H1 (cell line): ENCODE results near the gene NUP210. TPM values are rescaled to one million over a fixed set of nuclear protein-coding genes. Genes with fewer than 3 reads are reported as not detected.

Experiments
- CTCF ChIA-PET: fragments of 300-600 bp; sonication (Branson Sonifier 250); formaldehyde crosslinking; loops from one replicate; lab custom pipeline; 2021; ENCODE audit not compliant: partially characterized antibody; lab: Charles Lee
- POLR2A ChIA-PET: fragments of 300-600 bp; sonication (Branson Sonifier 250); formaldehyde crosslinking; loops from one replicate; lab custom pipeline; 2021; ENCODE audit warnings: inconsistent platforms; ENCODE audit not compliant: partially characterized antibody; lab: Charles Lee
- DNase-seq, 2 experiments: peaks; one replicate each; pipeline versions ENCODE4 v3.0.0 to v3.0.0-alpha.2; 2010 to 2022; ENCODE audit warnings: low spot score in 2 of 2, low read depth in 1 of 2, mixed read lengths in 1 of 2
- FAIRE-seq: peaks from 2 replicates; lab custom pipeline; 2011; peaks lifted over from hg19 to GRCh38; lab: Jason Lieb, UNC
- H2AFZ ChIP-seq: 2 replicates; pipeline ENCODE4 v1.8.1; 2012; ENCODE audit warnings: low read length, inconsistent platforms
- H2AK5ac ChIP-seq: 2 replicates; pipeline ENCODE4 v1.6.1; 2013; ENCODE audit warnings: low read depth, low read length
- H2BK120ac ChIP-seq: replicated peaks from 2 replicates; pipeline ENCODE3; 2013; ENCODE audit warnings: low read depth, low read length, inconsistent platforms
- H2BK12ac ChIP-seq: 2 replicates; pipeline ENCODE4 v1.6.1; 2013; ENCODE audit warnings: low read depth, low read length
- H2BK15ac ChIP-seq: 2 replicates; pipeline ENCODE4 v1.6.1; 2013; ENCODE audit warnings: low read length
- H2BK20ac ChIP-seq: 2 replicates; pipeline ENCODE4 v1.6.1; 2013; ENCODE audit warnings: low read length
- H2BK5ac ChIP-seq: 2 replicates; pipeline ENCODE4 v1.6.1; 2013; ENCODE audit warnings: low read depth, low read length
- H3K14ac ChIP-seq: 2 replicates; pipeline ENCODE4 v1.6.1; 2013; ENCODE audit warnings: inconsistent platforms; ENCODE audit not compliant: insufficient read length
- H3K18ac ChIP-seq: 2 replicates; pipeline ENCODE4 v1.6.1; 2013; ENCODE audit warnings: low read length; ENCODE audit errors: extremely low read depth
- H3K23ac ChIP-seq: 2 replicates; pipeline ENCODE4 v1.6.1; 2013; ENCODE audit warnings: inconsistent platforms; ENCODE audit not compliant: insufficient read length
- H3K23me2 ChIP-seq: 2 replicates; pipeline ENCODE4 v1.6.1; 2013; ENCODE audit warnings: low read depth, low read length
- H3K27ac ChIP-seq: 2 replicates; pipeline ENCODE4 v1.6.1; 2011; ENCODE audit warnings: low read depth, low read length, inconsistent platforms
- H3K27me3 ChIP-seq, 4 experiments: replicated peaks in 1 of 4; 1 replicate in 1 of 4; 2 replicates in 3 of 4; pipeline versions ENCODE4 v1.6.1 to v1.8.1; 2011 to 2013; ENCODE audit warnings: low read length in 3 of 4, mild to moderate bottlenecking in 3 of 4, inconsistent platforms in 2 of 4, mixed read lengths in 2 of 4, moderate library complexity in 1 of 4; ENCODE audit not compliant: control insufficient read depth in 3 of 4, insufficient read depth in 3 of 4; ENCODE audit errors: extremely low read depth in 1 of 4
- H3K36me3 ChIP-seq, 4 experiments: 2 replicates each; pipeline versions ENCODE4 v1.6.1 to v1.8.1; 2011 to 2013; ENCODE audit warnings: mild to moderate bottlenecking in 4 of 4, low read length in 3 of 4, moderate library complexity in 2 of 4, control low read depth in 1 of 4, inconsistent platforms in 1 of 4; ENCODE audit not compliant: insufficient read depth in 4 of 4, control insufficient read depth in 2 of 4
- H3K4ac ChIP-seq: replicated peaks from 2 replicates; pipeline ENCODE3; 2013; ENCODE audit warnings: low read length, low read depth, mixed read lengths, inconsistent platforms; ENCODE audit not compliant: insufficient read length
- H3K4me1 ChIP-seq, 4 experiments: replicated peaks in 1 of 4; 1 replicate in 1 of 4; 2 replicates in 3 of 4; pipeline versions ENCODE4 v1.6.1 to v1.8.1; 2011 to 2013; ENCODE audit warnings: low read length in 3 of 4, inconsistent platforms in 2 of 4, mixed read lengths in 1 of 4; ENCODE audit not compliant: insufficient read depth in 4 of 4, control insufficient read depth in 3 of 4
- H3K4me2 ChIP-seq, 2 experiments: 2 replicates each; pipeline versions ENCODE4 v1.6.1 to v1.8.1; 2011 to 2013; ENCODE audit warnings: low read depth in 2 of 2, low read length in 2 of 2, control low read depth in 1 of 2, inconsistent platforms in 1 of 2, mild to moderate bottlenecking in 1 of 2; ENCODE audit not compliant: insufficient read depth in 1 of 2
- H3K4me3 ChIP-seq, 4 experiments: fragments of 200-600, 300-600 bp in 1 of 4; sonication (generic), shearing (Covaris generic), sonication (Bioruptor Twin) in 1 of 4; 2 replicates each; pipeline versions ENCODE4 v1.5.1 to v1.8.1; 2011 to 2016; ENCODE audit warnings: low read length in 4 of 4, low read depth in 3 of 4, control low read depth in 2 of 4, inconsistent platforms in 2 of 4, mild to moderate bottlenecking in 2 of 4, mixed read lengths in 1 of 4, moderate library complexity in 1 of 4; ENCODE audit not compliant: insufficient read depth in 2 of 4; ENCODE audit errors: extremely low read depth in 1 of 4
- H3K56ac ChIP-seq: replicated peaks from 2 replicates; pipeline ENCODE3; 2013; ENCODE audit warnings: low read depth, mild to moderate bottlenecking, mixed read lengths, low read length, inconsistent platforms; ENCODE audit not compliant: insufficient read length
- H3K79me1 ChIP-seq: 2 replicates; pipeline ENCODE4 v1.6.1; 2013; ENCODE audit warnings: low read depth, low read length, control low read depth
- H3K79me2 ChIP-seq, 2 experiments: 2 replicates each; pipeline versions ENCODE4 v1.6.1 to v1.8.1; 2012 to 2013; ENCODE audit warnings: low read length in 2 of 2, mild to moderate bottlenecking in 2 of 2, inconsistent platforms in 1 of 2; ENCODE audit not compliant: insufficient read depth in 2 of 2, control insufficient read depth in 1 of 2
- H3K9ac ChIP-seq, 4 experiments: replicated peaks in 1 of 4; 1 replicate in 1 of 4; 2 replicates in 3 of 4; pipeline versions ENCODE4 v1.6.1 to v1.8.1; 2011 to 2013; ENCODE audit warnings: low read depth in 3 of 4, low read length in 3 of 4, control low read depth in 2 of 4, mild to moderate bottlenecking in 2 of 4, moderate library complexity in 2 of 4, inconsistent platforms in 1 of 4; ENCODE audit errors: extremely low read depth in 1 of 4
- H3K9me3 ChIP-seq, 2 experiments: 2 replicates each; pipeline versions ENCODE4 v1.6.1 to v1.8.1; 2012 to 2013; ENCODE audit warnings: mild to moderate bottlenecking in 2 of 2, moderate library complexity in 2 of 2, control low read depth in 1 of 2, inconsistent platforms in 1 of 2, low read depth in 1 of 2, low read length in 1 of 2, mixed read lengths in 1 of 2; ENCODE audit not compliant: insufficient read depth in 2 of 2
- H4K20me1 ChIP-seq, 2 experiments: replicated peaks in 1 of 2; 2 replicates each; pipeline versions ENCODE3 to v1.8.1; 2011 to 2013; ENCODE audit warnings: inconsistent platforms in 2 of 2, low read length in 2 of 2, mild to moderate bottlenecking in 1 of 2; ENCODE audit not compliant: insufficient read depth in 2 of 2, control insufficient read depth in 1 of 2
- H4K5ac ChIP-seq: 2 replicates; pipeline ENCODE4 v1.6.1; 2013; ENCODE audit warnings: low read length, low read depth, mixed read lengths, inconsistent platforms; ENCODE audit not compliant: insufficient read length
- H4K8ac ChIP-seq: 2 replicates; pipeline ENCODE4 v1.8.0; 2013; ENCODE audit warnings: mild to moderate bottlenecking, moderate library complexity, low read length, inconsistent platforms; ENCODE audit not compliant: insufficient read depth; ENCODE audit errors: extremely low read depth
- H4K91ac ChIP-seq: replicated peaks from 2 replicates; pipeline ENCODE3; 2013; ENCODE audit warnings: low read length, mixed read lengths, inconsistent platforms; ENCODE audit not compliant: insufficient read length
- CBX5 ChIP-seq: fragments of 300-800, 300-1000 bp; sonication (generic); IDR thresholded peaks from 2 replicates; pipeline ENCODE4 v1.7.1; 2016; ENCODE audit warnings: antibody characterized with exemption, low read length, low read depth
- CBX8 ChIP-seq: fragments of 300-800, 300-1000 bp; sonication (generic); IDR thresholded peaks from 2 replicates; pipeline ENCODE4 v1.7.1; 2016; ENCODE audit warnings: low read depth, low read length, borderline replicate concordance
- CREB1 ChIP-seq: IDR thresholded peaks from 2 replicates; pipeline ENCODE4 v1.6.1; 2012; ENCODE audit warnings: inconsistent platforms
- EP300 ChIP-seq, 2 experiments: IDR thresholded peaks; 1 replicate in 1 of 2; 2 replicates in 1 of 2; pipeline ENCODE4 v1.6.1; 2011 to 2012; ENCODE audit warnings: low read depth in 2 of 2, low read length in 2 of 2, mild to moderate bottlenecking in 2 of 2, borderline replicate concordance in 1 of 2, inconsistent platforms in 1 of 2, moderate library complexity in 1 of 2
- GABPA ChIP-seq: IDR thresholded peaks from 2 replicates; pipeline ENCODE4 v1.6.1; 2011; ENCODE audit warnings: mild to moderate bottlenecking, low read length, moderate library complexity, borderline replicate concordance; ENCODE audit not compliant: insufficient read depth
- JUND ChIP-seq: IDR thresholded peaks from 2 replicates; pipeline ENCODE4 v1.6.1; 2011; ENCODE audit warnings: mild to moderate bottlenecking, improper control_type of control experiment, low read length
- RXRA ChIP-seq: IDR thresholded peaks from 2 replicates; pipeline ENCODE4 v1.6.1; 2011; ENCODE audit warnings: low read depth, mild to moderate bottlenecking, low read length, moderate library complexity; ENCODE audit not compliant: insufficient read depth
- SP2 ChIP-seq: IDR thresholded peaks from 2 replicates; pipeline ENCODE4 v1.6.1; 2012; ENCODE audit warnings: mild to moderate bottlenecking, low read length, inconsistent platforms
- SP4 ChIP-seq: IDR thresholded peaks from 2 replicates; pipeline ENCODE4 v1.6.1; 2012; ENCODE audit warnings: low read length, inconsistent platforms
- SUZ12 ChIP-seq: fragments of 200-600 bp; sonication (generic); IDR thresholded peaks from 2 replicates; pipeline ENCODE4 v1.6.1; 2012; ENCODE audit warnings: mild to moderate bottlenecking, inconsistent platforms, low read length, moderate library complexity, mixed read lengths
- TAF7 ChIP-seq: optimal IDR thresholded peaks from 2 replicates; pipeline ENCODE3; 2011; ENCODE audit warnings: low read depth, mild to moderate bottlenecking, inconsistent platforms, low read length, moderate library complexity, borderline replicate concordance
- TEAD4 ChIP-seq: IDR thresholded peaks from 2 replicates; pipeline ENCODE4 v1.6.1; 2012; ENCODE audit warnings: low read depth, low read length, inconsistent platforms, mixed read lengths
- WGBS, 2 experiments: shearing (Covaris generic) in 1 of 2; methylation state at CpG; one replicate each; pipeline versions ENCODE4 v1.1.6 to v1.1.7; 2013 to 2015; ENCODE audit warnings: low lambda C conversion rate in 2 of 2, mixed read lengths in 2 of 2, inconsistent platforms in 1 of 2, low coverage in 1 of 2, missing lambda C conversion rate in 1 of 2; ENCODE audit not compliant: insufficient replicate concordance in 2 of 2, insufficient coverage in 1 of 2, insufficient read length in 1 of 2; ENCODE audit errors: extremely low coverage in 1 of 2, missing lambda C conversion rate in 1 of 2; 5-methylcytosine and 5-hydroxymethylcytosine counted together
- polyA plus RNA-seq, 7 experiments: library from polyadenylated mRNA; depleted of rRNA in 3 of 7; stranded (reverse) in 5 of 7; unstranded in 2 of 7; fragments of >200 nt in 5 of 7; fragments of 200-250 nt in 2 of 7; gene quantifications; 1 replicate in 5 of 7; 2 replicates in 1 of 7; 4 replicates in 1 of 7; pipeline versions ENCODE4 v1.2.1 to v1.2.3, GENCODE V29; 2011 to 2013; ENCODE audit warnings: missing spikeins in 2 of 7, mixed read lengths in 2 of 7
- total RNA-seq: library from RNA; stranded (reverse); fragmentation: NEBNext Ultra II Directional; extraction: Animal tissue kit (Norgen Biotek cat#: 25700); gene quantifications from 2 replicates; pipeline ENCODE4 v1.2.1, GENCODE V29; 2021
- TF ChIP-seq, protein P1 (sequence below): IDR thresholded peaks from 2 replicates; pipeline ENCODE4 v1.6.1; 2011; ENCODE audit warnings: low read depth, mild to moderate bottlenecking, low read length; ENCODE audit not compliant: insufficient read depth

Gene NUP210
- total and polyA plus RNA-seq, 2 of the 8 experiments (the other 6 are each of a cell fraction or from before 2014, with no cell fraction given) = 51.0 to 53.7 TPM

DNA sequence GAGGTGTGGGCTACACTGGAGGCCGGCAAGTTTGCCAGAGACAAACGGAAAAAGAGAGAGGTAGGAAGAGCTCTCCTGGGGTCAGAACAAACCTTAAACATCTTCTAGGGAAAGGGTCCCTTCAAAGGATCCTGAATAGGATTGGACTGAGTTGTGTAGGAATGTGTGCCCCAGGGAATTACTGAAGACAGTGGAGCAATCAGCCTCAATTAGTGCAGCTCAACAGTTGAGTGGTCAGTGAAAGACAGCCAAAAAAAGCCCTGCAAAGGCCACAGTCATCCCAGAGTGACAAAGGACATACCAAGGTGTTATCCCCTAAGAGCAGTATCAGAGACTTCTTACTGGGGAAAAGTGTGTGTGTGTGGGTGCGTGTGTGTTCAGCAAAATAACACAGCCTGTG lies 70.3 kb downstream of the NUP210 start:
- H3K9me3 ChIP-seq = no peaks in the 10 kb centered on the region
- no peaks in the 10 kb centered on the region for H3K79me2 ChIP-seq
- H2BK120ac ChIP-seq = no peak overlapping the region
- ChIA-PET POLR2A (interaction anchor here (0.6 to 4.2 kb wide), 3 partner anchors 10 to 33 kb away, joined by 3 to 20 read pairs (median 3); no protein-coding TSS in a partner anchor), CTCF (interaction anchor here (0.8 to 12.6 kb wide), 15 partner anchors 9 to 258 kb away, joined by 3 to 99 read pairs (median 4); no protein-coding TSS in a partner anchor)
- H3K23me2 ChIP-seq = no peaks in the 10 kb centered on the region
- no peak overlapping the region for H2BK20ac ChIP-seq
- H3K4me1 ChIP-seq = peaks cover 25 to 49% (median 34%) of the 10 kb centered on the region in 4 experiments
- H3K56ac ChIP-seq = peak overlapping the region; percentile 14
- peak overlapping the region; percentile 95; the same call in 1 of the 2 replicates for H2BK5ac ChIP-seq
- H4K91ac ChIP-seq = peak overlapping the region; percentile 68
- peak overlapping the region; percentile 56; the same call in 1 of the 2 replicates for H2BK12ac ChIP-seq
- H2AFZ ChIP-seq = no peak overlapping the region
- H3K4me3 ChIP-seq = no peak overlapping the region
- no peaks in the 10 kb centered on the region; the same call in 1 of the 2 replicates for H3K79me1 ChIP-seq
- no peak overlapping the region for H3K14ac ChIP-seq
- H4K5ac ChIP-seq = no peak overlapping the region
- no peaks in the 10 kb centered on the region for H4K20me1 ChIP-seq
- H3K9ac ChIP-seq = no peak overlapping the region
- peak overlapping the region; percentile 22; the same call in 1 of the 2 replicates for H2BK15ac ChIP-seq
- H3K4ac ChIP-seq = no peak overlapping the region
- no peak overlapping the region for H3K23ac ChIP-seq
- peaks cover 5 to 14% (median 8%) of the 10 kb centered on the region in 4 experiments; a peak in 6 of 8 replicates for H3K36me3 ChIP-seq
- 75% methylated on average over 3 of the region's 3 CpGs; no CpG with 5 or more reads in 1 of the 2 experiments for WGBS, 2 experiments
- H3K27ac ChIP-seq = peak overlapping the region; percentile 28; the same call in 1 of the 2 replicates
- FAIRE-seq (no peak), DNase-seq (no peak)
- 0 out of 2 replicates have a peak overlapping the region, but pooled peaks have one; percentile 28 for H3K18ac ChIP-seq
- H3K27me3 ChIP-seq = no peaks in the 10 kb centered on the region
- no peak overlapping the region for H4K8ac ChIP-seq
- peak overlapping the region in 1 of 2 experiments; percentile 61; a peak in 2 of 4 replicates for H3K4me2 ChIP-seq
- H2AK5ac ChIP-seq = no peak overlapping the region; the same call in 1 of the 2 replicates
- TF ChIP-seq RXRA = no peak
- TF ChIP-seq GABPA = no peak
- no peak for TF ChIP-seq SUZ12
- TF ChIP-seq JUND = no peak
- no peak for TF ChIP-seq SP4
- TF ChIP-seq CBX5 = no peak
- TF ChIP-seq TEAD4 = no peak
- TF ChIP-seq, protein P1, sequence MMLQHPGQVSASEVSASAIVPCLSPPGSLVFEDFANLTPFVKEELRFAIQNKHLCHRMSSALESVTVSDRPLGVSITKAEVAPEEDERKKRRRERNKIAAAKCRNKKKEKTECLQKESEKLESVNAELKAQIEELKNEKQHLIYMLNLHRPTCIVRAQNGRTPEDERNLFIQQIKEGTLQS = no peak
- no peak for TF ChIP-seq CREB1
- no peak for TF ChIP-seq CBX8
- TF ChIP-seq EP300 (IDR thresholded peaks at IDR 0.05; ENCODE audit: borderline replicate concordance in 1 of 2, low read depth in 2 of 2, low read length in 2 of 2) = no peak
- TF ChIP-seq SP2 = no peak
- no peak for TF ChIP-seq TAF7
